HG02938 (cell line): Measurements from ENCODE around the gene MZT2A.
A peak's percentile ranks its signal among the peaks of the same experiment; 100 is the strongest.
"Not testable (repeated sequence)": the region's sequence is repeated elsewhere in the genome, so short reads cannot be mapped to it uniquely, and the experiment has no call there.

Experiments
- ATAC-seq: cut with Tn5 transposase; IDR thresholded peaks from one replicate; pipeline ENCODE4 v1.9.1; 2021; ENCODE audit warnings: mild to moderate bottlenecking, moderate library complexity; ENCODE audit not compliant: unreplicated experiment

Gene MZT2A

DNA sequence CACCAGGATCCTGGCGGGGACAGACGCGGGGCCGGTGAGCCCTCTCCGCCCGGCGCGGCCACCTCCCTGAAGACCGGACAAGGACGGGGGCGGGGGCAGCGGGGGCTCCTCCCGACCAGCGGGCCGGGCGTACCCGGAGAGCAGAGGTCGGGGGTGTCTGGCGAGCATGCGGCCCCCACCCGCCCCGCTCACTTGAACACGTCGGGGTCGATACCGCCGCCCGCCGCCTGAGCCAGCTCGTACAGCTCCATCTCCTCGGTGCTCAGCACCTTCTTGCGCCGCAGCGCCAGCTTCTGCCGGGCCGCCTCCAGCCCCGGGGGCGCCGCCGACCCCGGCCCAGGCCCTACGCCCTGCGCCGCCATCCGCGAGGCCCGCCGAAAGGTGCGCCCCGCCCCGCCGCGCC lies at the start of gene MZT2A:
MZT2A (minus strand) TSS at position 383 of the 403 bp plus-strand sequence; CDS start at position 362, 21 bp downstream.
- ATAC-seq = not testable (repeated sequence)

DNA sequence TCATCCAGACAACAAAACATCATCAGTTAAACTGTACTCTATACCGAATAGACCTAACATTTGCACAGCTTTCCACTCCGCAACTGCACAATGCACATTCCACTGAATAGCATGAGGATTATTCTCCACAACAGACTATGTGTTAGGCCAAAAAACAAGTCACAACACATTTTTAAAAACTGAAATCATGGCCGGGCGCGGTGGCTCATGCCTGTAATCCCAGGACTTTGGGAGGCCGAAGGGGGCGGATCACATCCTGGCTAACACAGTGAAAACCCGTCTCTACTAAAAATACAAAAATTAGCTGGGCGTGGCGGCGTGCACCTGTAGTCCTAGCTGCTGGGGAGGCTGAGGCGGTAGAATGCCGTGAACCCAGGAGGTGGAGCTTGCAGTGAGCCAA lies 46.7 kb upstream of the MZT2A start:
- not testable (repeated sequence) for ATAC-seq

DNA sequence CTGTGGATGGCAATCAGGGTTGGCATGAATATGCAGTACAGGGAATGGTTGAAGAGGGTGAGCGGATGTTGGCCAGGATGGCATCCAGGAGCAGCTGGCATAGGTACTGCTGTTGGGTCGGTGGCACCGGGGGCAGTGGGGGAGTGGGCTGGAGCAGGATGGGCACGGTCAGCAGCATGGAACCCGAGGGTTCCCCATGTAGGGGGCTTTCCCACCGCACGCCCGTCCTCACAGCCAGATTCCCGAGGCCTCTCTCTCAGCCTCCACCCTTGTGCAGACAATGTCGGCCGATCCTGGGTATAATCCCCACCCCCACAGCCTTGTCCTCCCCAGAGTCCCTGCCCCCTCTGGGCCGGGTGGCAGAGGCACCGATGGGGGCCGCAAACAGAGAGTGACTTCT lies 44.6 kb upstream of the MZT2A start:
- ATAC-seq = not testable (repeated sequence)

DNA sequence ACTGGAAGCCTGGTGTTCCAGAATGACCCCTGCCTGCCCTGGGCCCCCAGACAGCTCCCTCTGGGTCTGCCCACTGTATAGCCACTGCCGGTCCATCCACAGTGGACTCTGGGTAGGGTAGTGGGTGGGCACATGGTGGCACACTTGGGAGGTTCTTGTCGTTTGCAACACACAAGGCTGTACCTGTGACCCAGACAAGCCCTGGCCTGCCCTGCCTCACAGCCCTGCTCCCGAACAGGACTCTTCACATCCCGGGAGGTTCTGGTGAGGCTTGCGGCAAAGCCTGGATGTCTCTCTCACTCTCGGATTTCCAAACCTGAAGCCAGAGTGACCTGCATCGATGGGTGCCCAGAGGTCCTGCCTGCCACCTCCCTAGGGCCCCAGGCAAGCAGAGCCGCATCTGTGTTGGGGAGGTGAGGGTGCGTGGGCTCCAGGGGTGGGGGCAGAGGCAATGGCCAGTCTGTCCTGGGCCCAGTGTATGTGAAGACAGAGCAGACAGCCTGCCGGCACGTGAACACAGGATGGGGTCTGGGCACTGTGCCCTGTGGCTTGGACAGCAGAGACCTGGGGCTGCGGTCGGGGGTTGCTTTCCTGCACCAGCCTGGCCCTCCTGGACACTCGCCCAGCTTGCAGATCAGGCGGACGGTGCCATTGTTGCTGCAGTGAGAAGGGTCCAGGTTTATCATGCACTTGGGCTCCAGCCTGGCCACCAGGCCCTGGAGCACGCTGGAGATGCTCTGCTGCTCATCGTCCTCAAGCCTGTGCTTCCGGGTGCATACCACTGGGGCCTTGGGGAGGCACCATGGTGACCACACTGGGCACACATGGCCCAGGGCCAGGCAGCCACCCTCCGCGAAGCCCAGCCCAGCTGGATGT lies 44.0 kb upstream of the MZT2A start:
- not testable (repeated sequence) for ATAC-seq

DNA sequence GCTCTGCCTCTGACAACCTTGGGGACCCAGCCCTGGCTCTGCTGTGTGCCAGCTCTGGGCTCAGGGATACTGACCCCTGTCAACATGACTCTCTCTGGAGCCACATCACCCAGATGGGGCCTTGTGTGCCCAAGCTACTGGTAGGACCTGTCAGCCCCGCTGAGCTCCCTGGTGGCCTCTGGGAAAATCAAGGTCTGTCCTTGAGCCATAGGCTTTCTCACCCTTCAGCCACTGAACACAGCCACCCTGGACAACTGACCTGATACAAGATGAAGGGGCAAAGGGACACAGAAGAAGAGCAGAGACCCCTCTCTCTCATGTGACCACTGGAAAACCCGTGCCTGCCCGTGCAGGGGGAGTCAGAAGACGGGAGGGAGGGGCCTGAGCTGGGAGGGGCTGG lies 43.3 kb upstream of the MZT2A start:
- ATAC-seq = no peak

DNA sequence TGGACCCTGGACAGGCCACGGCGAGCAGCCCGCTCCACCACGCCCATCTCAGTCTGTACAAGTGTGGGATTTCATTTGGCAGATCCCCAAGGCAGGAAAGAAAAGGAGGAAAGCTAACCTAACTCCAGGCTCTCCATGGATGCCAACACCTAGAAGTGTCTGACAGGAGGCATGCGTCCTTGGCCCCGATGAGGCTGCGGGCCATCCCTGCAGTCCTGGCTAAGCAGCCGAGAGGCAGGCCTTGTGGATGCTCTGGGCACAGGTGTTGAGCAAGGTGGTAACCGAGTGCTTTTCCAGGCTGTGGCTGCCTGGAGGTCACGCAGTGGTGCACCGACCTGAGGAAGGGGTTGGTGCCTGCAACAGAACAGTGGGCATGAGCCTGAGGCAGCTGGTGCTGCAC lies 42.8 kb upstream of the MZT2A start:
- ATAC-seq = not testable (repeated sequence)

DNA sequence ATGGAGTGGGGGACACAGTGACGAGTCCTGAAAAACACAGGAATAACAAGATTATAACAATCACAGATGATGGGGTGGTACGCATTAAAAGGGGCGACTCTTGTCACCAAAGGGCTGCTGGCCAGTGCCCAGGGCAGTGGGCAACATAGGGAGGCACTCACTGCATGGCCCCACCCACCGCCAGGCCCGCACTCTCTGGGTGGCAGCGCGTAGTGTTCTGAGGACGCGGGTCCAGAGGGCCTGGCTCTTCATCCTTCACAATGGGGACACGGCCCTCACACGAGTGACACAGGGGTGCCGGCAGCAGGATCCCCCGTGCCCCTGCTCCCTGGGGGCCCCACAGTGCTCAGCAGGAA lies 42.1 kb upstream of the MZT2A start:
- not testable (repeated sequence) for ATAC-seq

DNA sequence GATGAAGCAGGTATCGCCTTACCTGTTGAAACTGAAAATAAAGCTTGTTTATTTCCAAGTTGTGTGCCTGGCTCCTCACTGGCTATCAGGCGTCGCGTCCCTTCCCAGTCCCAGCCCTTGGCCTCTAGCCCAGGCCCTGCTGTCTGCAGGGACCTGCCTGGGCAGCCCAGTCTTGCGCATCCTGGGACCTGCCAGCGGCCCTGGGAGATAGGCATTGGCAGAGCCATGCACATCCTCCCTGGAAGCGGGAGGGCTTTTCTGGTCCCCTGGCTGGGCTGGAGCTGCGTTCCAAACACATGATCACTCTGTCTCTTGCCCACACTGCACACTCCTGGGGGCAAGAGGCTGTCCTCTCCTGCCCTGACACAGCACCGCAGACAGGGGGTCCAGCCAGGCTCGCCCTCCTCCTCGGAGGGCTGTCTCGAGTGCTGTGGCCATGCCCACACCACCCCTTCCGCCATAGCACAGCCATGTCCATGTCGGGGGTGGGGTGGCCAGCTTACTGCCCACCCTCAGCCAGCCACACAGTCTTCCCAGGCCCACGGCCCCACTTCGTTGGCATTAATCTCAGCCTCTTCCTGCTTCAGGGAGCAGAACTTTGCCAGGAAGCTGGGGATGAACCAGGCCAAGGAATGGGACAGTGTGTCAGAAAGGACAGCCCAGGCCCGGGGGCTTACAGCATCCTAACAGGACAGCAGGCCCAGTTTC lies 41.6 kb upstream of the MZT2A start:
- ATAC-seq = not testable (repeated sequence)

GRCh38 chr2:131532723-131533608 lies 40.8 kb upstream of the MZT2A start:
- not testable (repeated sequence) for ATAC-seq

- ATAC-seq = not testable (repeated sequence)
These were observed 39.5 kb upstream of the MZT2A start for GRCh38 chr2:131531547-131532185.

DNA sequence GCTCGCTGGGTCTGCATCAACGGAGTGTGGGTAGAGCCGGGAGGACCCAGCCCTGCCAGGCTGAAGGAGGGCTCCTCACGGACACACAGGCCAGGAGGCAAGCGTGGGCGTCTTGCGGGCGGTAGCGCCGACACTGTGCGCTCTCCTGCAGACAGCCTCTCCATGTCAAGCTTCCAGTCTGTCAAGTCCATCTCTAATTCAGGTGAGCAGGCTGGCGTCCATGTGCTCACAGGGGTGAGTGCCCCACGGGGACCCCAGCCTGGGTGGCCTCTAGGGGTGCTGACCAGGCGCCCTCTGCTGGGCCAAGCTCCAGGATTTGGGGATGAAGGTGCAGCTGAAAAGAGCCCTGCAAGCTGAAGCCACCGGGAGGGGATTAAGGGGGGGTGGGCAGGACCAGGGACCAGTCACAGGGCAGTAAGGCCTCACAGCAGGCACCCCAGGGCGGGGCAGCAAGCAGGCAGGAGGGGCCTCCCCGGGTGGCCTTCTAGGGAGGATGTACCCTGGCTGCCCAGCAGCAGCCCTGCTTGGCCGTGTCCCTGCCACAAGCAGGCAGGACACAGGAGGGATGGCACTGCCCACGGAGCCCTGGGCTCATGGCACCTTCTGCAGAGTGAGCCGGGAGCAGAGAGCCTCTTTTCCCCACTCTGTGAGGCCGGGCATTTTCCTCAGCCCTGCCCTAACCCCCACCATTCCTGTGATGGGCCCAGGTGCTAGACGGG lies 38.6 kb upstream of the MZT2A start:
- not testable (repeated sequence) for ATAC-seq

GRCh38 chr2:131529864-131530445 lies 37.8 kb upstream of the MZT2A start:
- ATAC-seq = not testable (repeated sequence)

DNA sequence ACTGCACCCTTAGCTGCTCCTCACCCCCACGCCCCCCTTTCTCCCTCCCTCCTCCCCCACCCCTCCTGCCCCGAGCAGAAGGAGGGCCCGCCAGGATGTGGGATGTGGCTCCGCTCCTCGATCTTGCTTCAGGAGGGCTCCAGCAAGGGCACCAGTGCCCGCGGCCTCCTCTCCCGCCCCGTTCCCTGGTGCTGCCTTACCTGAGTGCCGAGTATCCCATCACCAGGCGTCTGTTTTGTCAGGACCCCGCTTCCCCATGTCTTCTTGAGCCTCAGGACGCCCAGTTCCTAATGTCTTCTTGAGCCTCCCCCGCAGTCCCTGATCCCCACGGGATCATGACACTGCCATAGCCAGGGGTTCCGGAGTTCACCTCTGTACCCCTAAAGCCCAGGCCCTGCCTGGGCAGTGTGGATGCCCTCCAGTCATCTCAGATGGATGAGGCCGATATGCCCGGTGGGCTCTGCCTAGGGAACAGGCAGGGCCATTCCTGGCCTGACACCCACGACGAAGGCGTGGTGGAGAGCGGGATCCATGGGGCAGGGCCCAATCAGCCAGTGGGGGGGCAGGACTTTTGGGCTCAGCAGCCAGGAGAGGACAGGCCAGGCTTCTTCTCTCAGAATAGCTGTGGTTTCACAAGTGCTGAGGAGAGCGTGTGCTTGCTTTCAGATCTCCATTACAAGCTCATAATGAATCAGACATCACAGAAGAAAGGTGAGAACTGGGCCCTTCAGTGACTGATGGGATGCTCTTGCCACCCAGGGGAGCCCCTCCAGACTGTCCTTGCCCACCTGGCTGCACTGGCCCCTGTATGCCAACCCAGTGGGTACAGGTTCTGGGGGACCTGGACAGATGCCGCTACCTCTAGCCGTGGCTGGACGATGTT lies 37.0 kb upstream of the MZT2A start:
- ATAC-seq = peak; percentile 65

GRCh38 chr2:131527131-131528001 lies 35.2 kb upstream of the MZT2A start, which contains the start of gene CCDC74A:
CCDC74A (plus strand) TSS chr2:131527888; CDS start chr2:131527971, 83 bp downstream.
- ATAC-seq = peak; percentile 72

- ATAC-seq = not testable (repeated sequence)
These were observed 33.1 kb upstream of the MZT2A start for GRCh38 chr2:131525256-131525655.

- ATAC-seq = no peak
These were observed 30.0 kb upstream of the MZT2A start for GRCh38 chr2:131521961-131522781.

DNA sequence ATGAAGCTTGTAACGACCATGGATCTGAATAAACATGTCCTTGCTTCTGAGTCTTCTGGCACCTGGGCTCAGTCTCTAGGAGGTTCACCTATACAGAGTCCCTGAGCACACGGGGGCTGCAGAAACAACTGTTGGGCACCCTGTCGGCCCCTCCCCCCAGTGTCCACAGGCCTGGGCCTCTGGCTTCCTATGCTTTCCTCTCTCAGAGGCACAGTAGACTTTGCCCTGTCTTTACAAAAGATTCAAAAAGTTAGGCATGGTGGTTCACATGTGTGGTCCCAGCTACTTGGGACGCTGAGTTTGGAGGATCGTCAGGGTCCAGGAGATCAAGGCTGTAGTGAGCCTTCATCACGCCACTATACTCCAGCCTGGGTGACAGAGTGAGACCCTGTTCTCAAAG lies 29.3 kb upstream of the MZT2A start:
- ATAC-seq = not testable (repeated sequence)
